ENCODE results near the gene ERMARD.

ERMARD gene

DNA sequence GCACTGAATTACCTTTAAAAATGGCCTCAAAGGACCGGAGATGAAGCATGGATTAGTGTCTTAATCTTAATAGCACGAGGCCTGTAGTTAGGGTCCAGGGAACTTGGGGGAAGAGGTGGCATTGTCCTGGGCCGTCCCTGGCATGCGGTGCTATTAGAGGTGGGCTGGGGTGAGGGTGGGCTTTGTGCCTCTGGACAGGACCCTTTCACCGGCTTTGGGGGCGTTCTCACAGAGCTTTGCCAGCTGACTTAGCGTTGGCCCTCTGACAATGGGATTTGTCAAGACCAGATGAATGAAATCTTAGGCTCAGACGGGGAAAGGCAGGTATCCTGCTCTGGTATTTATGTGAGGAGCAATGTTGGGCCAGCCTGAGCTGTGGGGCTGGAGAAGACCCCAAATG is 59.6 kb downstream of the ERMARD start:
- no peak overlapping the region for H3K4me3 ChIP-seq (ENCODE audit: low read depth, low read length)
- TF ChIP-seq, protein P1, sequence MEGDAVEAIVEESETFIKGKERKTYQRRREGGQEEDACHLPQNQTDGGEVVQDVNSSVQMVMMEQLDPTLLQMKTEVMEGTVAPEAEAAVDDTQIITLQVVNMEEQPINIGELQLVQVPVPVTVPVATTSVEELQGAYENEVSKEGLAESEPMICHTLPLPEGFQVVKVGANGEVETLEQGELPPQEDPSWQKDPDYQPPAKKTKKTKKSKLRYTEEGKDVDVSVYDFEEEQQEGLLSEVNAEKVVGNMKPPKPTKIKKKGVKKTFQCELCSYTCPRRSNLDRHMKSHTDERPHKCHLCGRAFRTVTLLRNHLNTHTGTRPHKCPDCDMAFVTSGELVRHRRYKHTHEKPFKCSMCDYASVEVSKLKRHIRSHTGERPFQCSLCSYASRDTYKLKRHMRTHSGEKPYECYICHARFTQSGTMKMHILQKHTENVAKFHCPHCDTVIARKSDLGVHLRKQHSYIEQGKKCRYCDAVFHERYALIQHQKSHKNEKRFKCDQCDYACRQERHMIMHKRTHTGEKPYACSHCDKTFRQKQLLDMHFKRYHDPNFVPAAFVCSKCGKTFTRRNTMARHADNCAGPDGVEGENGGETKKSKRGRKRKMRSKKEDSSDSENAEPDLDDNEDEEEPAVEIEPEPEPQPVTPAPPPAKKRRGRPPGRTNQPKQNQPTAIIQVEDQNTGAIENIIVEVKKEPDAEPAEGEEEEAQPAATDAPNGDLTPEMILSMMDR (IDR thresholded peaks at IDR 0.05; ENCODE audit: low read depth, low read length, missing control alignments): no peak
- DNase-seq: no peak
- no peak overlapping the region for H3K27ac ChIP-seq
- in situ Hi-C loops (cut with HindIII; ENCODE audit: low pct_ligation_motif_present, low sequenced_read_pairs): no loop called here
- H3K36me3 ChIP-seq (replicated peaks): no peaks in the 10 kb centered on the region
- no peaks in the 10 kb centered on the region for H3K27me3 ChIP-seq (replicated peaks)

DNA sequence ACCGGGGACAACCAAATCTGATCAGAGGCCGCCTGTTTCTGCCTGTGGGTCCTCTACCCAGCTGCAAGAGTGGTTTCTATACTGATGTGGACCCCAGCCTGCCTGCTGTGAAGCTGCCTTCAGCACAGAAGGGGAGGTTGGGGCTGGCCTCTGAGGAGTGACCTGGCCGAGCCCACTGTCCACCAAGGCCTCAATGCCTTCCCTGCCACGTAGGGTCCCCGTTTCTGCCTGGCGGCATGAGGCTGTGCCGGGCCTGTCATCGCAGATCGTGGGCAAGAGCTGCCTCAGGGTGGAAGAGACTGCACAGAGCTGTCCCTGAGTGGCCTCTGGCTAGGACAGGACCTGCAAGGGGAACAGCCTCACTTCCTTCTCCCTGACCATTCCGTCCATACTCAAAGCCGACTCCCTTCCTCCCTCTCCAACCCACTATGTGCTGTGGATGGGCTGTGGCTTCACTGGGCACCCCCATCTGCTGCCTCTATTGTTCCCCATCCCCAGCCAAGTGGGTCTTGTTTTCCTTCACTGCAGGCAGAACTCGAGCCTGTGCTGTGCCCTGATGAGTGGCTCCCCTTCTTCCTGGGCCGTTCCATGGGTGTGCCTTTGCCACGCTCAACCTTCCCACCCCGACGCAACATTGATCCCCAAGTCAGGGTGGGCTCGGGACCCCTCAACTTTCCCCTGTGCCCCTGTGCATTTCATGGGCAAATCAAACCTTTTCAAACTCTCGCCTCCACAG is 60.3 kb downstream of the ERMARD start:
- Histone ChIP-seq H3K36me3 (replicated peaks) (no peaks in the 10 kb centered on the region), H3K4me3 (ENCODE audit: low read depth, low read length) (no peak overlapping the region), H3K27ac (no peak overlapping the region), H3K27me3 (replicated peaks) (no peaks in the 10 kb centered on the region)
- in situ Hi-C loops (cut with HindIII; ENCODE audit: low pct_ligation_motif_present, low sequenced_read_pairs): no loop called here
- DNase-seq: no peak
- TF ChIP-seq, protein P1 (IDR thresholded peaks at IDR 0.05; ENCODE audit: low read depth, low read length, missing control alignments): no peak

- no peaks in the 10 kb centered on the region for H3K27me3 ChIP-seq (replicated peaks)
- no peak for DNase-seq
- no peaks in the 10 kb centered on the region for H3K36me3 ChIP-seq (replicated peaks)
- H3K27ac ChIP-seq: no peak overlapping the region
- TF ChIP-seq, protein P1 (IDR thresholded peaks at IDR 0.05; ENCODE audit: low read depth, low read length, missing control alignments): no peak
- no peak overlapping the region for H3K4me3 ChIP-seq (ENCODE audit: low read depth, low read length)
- in situ Hi-C loops (cut with HindIII; ENCODE audit: low pct_ligation_motif_present, low sequenced_read_pairs): no loop called here
These were observed 60.8 kb downstream of the ERMARD start for GRCh38 chr6:169812257-169812644.

DNA sequence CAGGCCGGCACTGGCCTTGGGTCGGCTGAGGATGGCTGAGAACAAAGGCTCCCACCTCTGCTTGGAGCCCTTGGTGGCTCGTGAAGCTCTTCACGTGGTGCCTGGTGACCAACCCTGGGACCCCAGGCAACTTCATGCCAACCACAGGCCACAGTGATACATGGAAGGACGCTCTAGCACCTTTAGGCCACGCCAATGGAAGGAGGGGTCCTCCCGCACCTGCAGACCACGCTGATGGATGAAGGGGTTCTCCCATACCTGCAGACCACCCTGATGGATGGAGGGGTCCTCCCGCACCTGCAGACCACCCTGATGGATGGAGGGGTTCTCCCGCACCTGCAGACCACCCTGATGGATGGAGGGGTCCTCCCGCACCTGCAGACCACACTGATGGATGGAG is 62.5 kb downstream of the ERMARD start:
- TF ChIP-seq, protein P1 (IDR thresholded peaks at IDR 0.05; ENCODE audit: low read depth, low read length, missing control alignments): no peak
- in situ Hi-C loops (cut with HindIII; ENCODE audit: low pct_ligation_motif_present, low sequenced_read_pairs): no loop called here
- no peak overlapping the region for H3K27ac ChIP-seq
- no peak overlapping the region for H3K4me3 ChIP-seq (ENCODE audit: low read depth, low read length)
- no peaks in the 10 kb centered on the region for H3K36me3 ChIP-seq (replicated peaks)
- no peak for DNase-seq
- no peaks in the 10 kb centered on the region for H3K27me3 ChIP-seq (replicated peaks)

GRCh38 chr6:169816054-169816453 is 64.6 kb downstream of the ERMARD start:
- Histone ChIP-seq H3K4me3 (ENCODE audit: low read depth, low read length) (no peak overlapping the region), H3K27me3 (replicated peaks) (no peaks in the 10 kb centered on the region), H3K27ac (no peak overlapping the region), H3K36me3 (replicated peaks) (no peaks in the 10 kb centered on the region)
- TF ChIP-seq, protein P1 (IDR thresholded peaks at IDR 0.05; ENCODE audit: low read depth, low read length, missing control alignments): no peak
- in situ Hi-C loops (cut with HindIII; ENCODE audit: low pct_ligation_motif_present, low sequenced_read_pairs): no loop called here
- DNase-seq: no peak

GRCh38 chr6:169816975-169817374 is 65.6 kb downstream of the ERMARD start:
- TF ChIP-seq, protein P1 (IDR thresholded peaks at IDR 0.05; ENCODE audit: low read depth, low read length, missing control alignments): no peak
- no peak for DNase-seq

More at GRCh38 chr6:169816975-169817374, 65.6 kb downstream of the ERMARD start:
- no peak overlapping the region for H3K4me3 ChIP-seq (ENCODE audit: low read depth, low read length)
- no peaks in the 10 kb centered on the region for H3K27me3 ChIP-seq (replicated peaks)
- no peaks in the 10 kb centered on the region for H3K36me3 ChIP-seq (replicated peaks)
- in situ Hi-C loops (cut with HindIII; ENCODE audit: low pct_ligation_motif_present, low sequenced_read_pairs): no loop called here
- H3K27ac ChIP-seq: no peak overlapping the region

All from brain microvascular endothelial cell (primary cell).